ENCODE data around the gene PDE7B.

The PDE7B gene

GRCh38 chr6:136020691-136021090, 169.2 kb downstream of the PDE7B start:
- no peaks in the 10 kb centered on the region for H3K36me3 ChIP-seq (ENCODE audit: control insufficient read depth, insufficient read depth, low read length)
- no peak for DNase-seq (ENCODE audit: extremely low read depth, insufficient read length)
- no peak for TF ChIP-seq CTCF (IDR thresholded peaks at IDR 0.05; ENCODE audit: insufficient read depth, low read length, poor library complexity, severe bottlenecking)
- no peak overlapping the region for H3K4me3 ChIP-seq (replicated peaks; ENCODE audit: low read depth, low read length)
- no peaks in the 10 kb centered on the region for H3K27me3 ChIP-seq (replicated peaks; ENCODE audit: control insufficient read depth, insufficient read depth, low read length)

GRCh38 chr6:136022224-136022874, 170.8 kb downstream of the PDE7B start:
- Histone ChIP-seq H3K36me3 (ENCODE audit: control insufficient read depth, insufficient read depth, low read length) (no peaks in the 10 kb centered on the region), H3K4me3 (replicated peaks; ENCODE audit: low read depth, low read length) (no peak overlapping the region), H3K27me3 (replicated peaks; ENCODE audit: control insufficient read depth, insufficient read depth, low read length) (no peaks in the 10 kb centered on the region)
- no peak for TF ChIP-seq CTCF (IDR thresholded peaks at IDR 0.05; ENCODE audit: insufficient read depth, low read length, poor library complexity, severe bottlenecking)
- no peak for DNase-seq (ENCODE audit: extremely low read depth, insufficient read length)

GRCh38 chr6:136024711-136025110, 173.2 kb downstream of the PDE7B start:
- no peak for TF ChIP-seq CTCF (IDR thresholded peaks at IDR 0.05; ENCODE audit: insufficient read depth, low read length, poor library complexity, severe bottlenecking)
- DNase-seq (ENCODE audit: extremely low read depth, insufficient read length), result no peak
- Histone ChIP-seq H3K27me3 (replicated peaks; ENCODE audit: control insufficient read depth, insufficient read depth, low read length) (no peaks in the 10 kb centered on the region), H3K36me3 (ENCODE audit: control insufficient read depth, insufficient read depth, low read length) (no peaks in the 10 kb centered on the region), H3K4me3 (replicated peaks; ENCODE audit: low read depth, low read length) (no peak overlapping the region)

- DNase-seq (ENCODE audit: extremely low read depth, insufficient read length), result no peak
- no peak for TF ChIP-seq CTCF (IDR thresholded peaks at IDR 0.05; ENCODE audit: insufficient read depth, low read length, poor library complexity, severe bottlenecking)
- Histone ChIP-seq H3K27me3 (replicated peaks; ENCODE audit: control insufficient read depth, insufficient read depth, low read length) (no peaks in the 10 kb centered on the region; the same call in 1 of the 2 replicates), H3K4me3 (replicated peaks; ENCODE audit: low read depth, low read length) (no peak overlapping the region), H3K36me3 (ENCODE audit: control insufficient read depth, insufficient read depth, low read length) (no peaks in the 10 kb centered on the region)
These were observed 174.2 kb downstream of the PDE7B start for GRCh38 chr6:136025736-136026135.

GRCh38 chr6:136030131-136030530, 178.6 kb downstream of the PDE7B start:
- no peak for DNase-seq (ENCODE audit: extremely low read depth, insufficient read length)
- no peaks in the 10 kb centered on the region; the same call in none of the 2 replicates for H3K27me3 ChIP-seq (replicated peaks; ENCODE audit: control insufficient read depth, insufficient read depth, low read length)

More at GRCh38 chr6:136030131-136030530, 178.6 kb downstream of the PDE7B start:
- TF ChIP-seq CTCF (IDR thresholded peaks at IDR 0.05; ENCODE audit: insufficient read depth, low read length, poor library complexity, severe bottlenecking), result no peak
- Histone ChIP-seq H3K36me3 (ENCODE audit: control insufficient read depth, insufficient read depth, low read length) (no peaks in the 10 kb centered on the region), H3K4me3 (replicated peaks; ENCODE audit: low read depth, low read length) (no peak overlapping the region)

Data from GM06990 (cell line).